Middle frontal gyrus (tissue), 1 donor: Measurements from ENCODE around the gene ILF2.

Experiments
- DNase-seq: peaks from one replicate; pipeline ENCODE4 v3.0.0-alpha.2; 2015; ENCODE audit warnings: low spot score; ENCODE audit errors: extremely low spot score

The ILF2 gene

GRCh38 chr1:153628638-153629342, 42.0 kb downstream of the ILF2 start:
- no peak for DNase-seq

- no peak for DNase-seq
Measured at GRCh38 chr1:153627715-153628626, 42.8 kb downstream of the ILF2 start, which contains the start of gene S100A1. Gene S100A1 (plus strand): TSS chr1:153628434. CDS start chr1:153630522, 2,088 bp downstream.

GRCh38 chr1:153626904-153627714, 43.7 kb downstream of the ILF2 start, which contains the start of gene S100A13:
Gene S100A13 (minus strand): TSS chr1:153627505. CDS start chr1:153626472, 1,033 bp downstream.
- no peak for DNase-seq

- no peak for DNase-seq
Measured at GRCh38 chr1:153626477-153626903, 44.3 kb downstream of the ILF2 start.

- no peak for DNase-seq
Measured at GRCh38 chr1:153624965-153625611, 45.7 kb downstream of the ILF2 start.

- DNase-seq = no peak
Measured at GRCh38 chr1:153623101-153623500, 47.7 kb downstream of the ILF2 start.

- DNase-seq = no peak
Measured at GRCh38 chr1:153619171-153619570, 51.6 kb downstream of the ILF2 start.

- DNase-seq = no peak
Measured at GRCh38 chr1:153617663-153618062, 53.1 kb downstream of the ILF2 start.

- DNase-seq = no peak
Measured at GRCh38 chr1:153616917-153617311, 53.9 kb downstream of the ILF2 start.

GRCh38 chr1:153616144-153616916, 54.5 kb downstream of the ILF2 start, which contains the start of gene S100A14:
Gene S100A14 (minus strand): TSS chr1:153616325. CDS start chr1:153615858, 467 bp downstream.
- DNase-seq = no peak

GRCh38 chr1:153615406-153615805, 55.4 kb downstream of the ILF2 start:
- no peak for DNase-seq

- DNase-seq = no peak
Measured at GRCh38 chr1:153614906-153615305, 55.9 kb downstream of the ILF2 start.

GRCh38 chr1:153614189-153614900, 56.4 kb downstream of the ILF2 start:
- DNase-seq = no peak

GRCh38 chr1:153613406-153613805, 57.4 kb downstream of the ILF2 start:
- DNase-seq = no peak

- DNase-seq = no peak
Measured at GRCh38 chr1:153612755-153613331, 58.0 kb downstream of the ILF2 start, which contains the start of gene S100A16. Gene S100A16 (minus strand): TSS chr1:153613137. CDS start chr1:153608151, 4,986 bp downstream.

- no peak for DNase-seq
Measured at GRCh38 chr1:153612111-153612754, 58.6 kb downstream of the ILF2 start.
